Keratinocyte (primary cell): ENCODE results near the gene ARHGAP24.

Experiments used
- CTCF ChIP-seq, 3 experiments: IDR thresholded peaks in 1 of 3; conservative IDR thresholded peaks in 1 of 3; optimal IDR thresholded peaks in 1 of 3; 2 replicates in 2 of 3; 3 replicates in 1 of 3; pipeline versions ENCODE3 to v1.5.1; 2011; ENCODE audit warnings: low read length in 3 of 3, mild to moderate bottlenecking in 3 of 3, moderate library complexity in 2 of 3, control low read depth in 1 of 3, inconsistent platforms in 1 of 3; ENCODE audit not compliant: insufficient read depth in 2 of 3; ENCODE audit errors: extremely low read depth in 1 of 3
- EZH2 ChIP-seq: IDR thresholded peaks from one replicate; pipeline ENCODE4 v1.6.1; 2012; ENCODE audit warnings: inconsistent platforms, mild to moderate bottlenecking, low read length, moderate library complexity

DNA sequence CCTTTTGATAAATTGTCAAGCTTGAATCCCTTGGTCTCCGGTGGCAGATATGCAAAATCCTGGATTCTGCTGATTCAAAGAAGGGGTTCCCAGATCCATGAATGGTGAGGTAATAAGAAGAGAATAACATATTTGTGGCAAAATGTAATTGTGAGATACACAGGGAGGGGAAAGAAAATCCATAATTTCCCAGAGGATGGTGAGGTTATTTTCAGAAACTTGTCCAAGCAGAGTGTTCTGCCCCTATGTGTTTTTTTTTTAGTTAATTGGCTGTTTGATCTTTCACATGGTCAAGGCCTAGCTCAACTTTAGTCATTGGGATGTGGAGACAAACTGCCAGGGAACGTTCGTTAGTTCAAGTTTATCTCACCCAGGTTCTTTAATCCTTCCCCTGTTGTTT is 476.1 kb downstream of the ARHGAP24 start:
- no peak for TF ChIP-seq CTCF (optimal IDR thresholded peaks at IDR 0.05 in 1 of 3, IDR thresholded peaks at IDR 0.05 in 1 of 3, conservative IDR thresholded peaks at IDR 0.05 in 1 of 3; ENCODE audit: extremely low read depth in 1 of 3, insufficient read depth in 2 of 3, low read length in 3 of 3)
- TF ChIP-seq EZH2 = no peak
